Breast epithelium (tissue), 4 donors: ENCODE results near the gene BIN1. TPM values are rescaled to one million over a fixed set of nuclear protein-coding genes. Genes with fewer than 3 reads are reported as not detected.

Source experiments
- DNase-seq, 2 donors: peaks; one replicate each; pipeline ENCODE4 v3.0.0-alpha.2; 2019; ENCODE audit warnings: low spot score in 2 of 2
- H3K27ac ChIP-seq, 2 donors: fragments of 200-600 bp; sonication (generic) in 1 of 2; one replicate each; pipeline ENCODE4 v1.5.1; 2016 to 2019; ENCODE audit warnings: mild to moderate bottlenecking in 1 of 2
- H3K27me3 ChIP-seq, 2 donors: fragments of 200-600 bp; sonication (generic) in 1 of 2; one replicate each; pipeline versions ENCODE4 v1.5.1 to v1.6.0; 2017 to 2019; ENCODE audit warnings: control low read depth in 1 of 2, mild to moderate bottlenecking in 1 of 2
- H3K36me3 ChIP-seq: fragments of 200-600 bp; one replicate; pipeline ENCODE4 v1.5.1; 2019
- H3K4me1 ChIP-seq, 2 donors: fragments of 200-600 bp; sonication (generic); one replicate each; pipeline ENCODE4 v1.5.1; 2016 to 2019; ENCODE audit warnings: control low read depth in 1 of 2
- H3K4me3 ChIP-seq, 3 donors: fragments of 200-600 bp; sonication (generic); 1 replicate in 2 of 3; 2 replicates in 1 of 3; pipeline ENCODE4 v1.5.1; 2016 to 2019; ENCODE audit warnings: mild to moderate bottlenecking in 3 of 3, moderate library complexity in 2 of 3
- H3K9me3 ChIP-seq, 2 donors: fragments of 200-600 bp; sonication (generic) in 1 of 2; one replicate each; pipeline ENCODE4 v1.5.1; 2016 to 2019; ENCODE audit warnings: control low read depth in 1 of 2
- CTCF ChIP-seq, 3 donors: fragments of 450-650 bp; IDR thresholded peaks; one replicate each; pipeline ENCODE4 v1.5.1; 2016 to 2017; ENCODE audit warnings: antibody characterized with exemption in 3 of 3, mild to moderate bottlenecking in 3 of 3, moderate library complexity in 3 of 3
- POLR2A ChIP-seq: fragments of 450-650 bp; IDR thresholded peaks from one replicate; pipeline ENCODE4 v1.6.1; 2016; ENCODE audit warnings: antibody characterized with exemption, mild to moderate bottlenecking, moderate library complexity
- POLR2AphosphoS5 ChIP-seq, 3 donors: sonication (generic); formaldehyde crosslinking; IDR thresholded peaks; one replicate each; pipeline ENCODE4 v1.6.1; 2017; ENCODE audit warnings: antibody characterized with exemption in 3 of 3
- intact Hi-C: fragments of 100-400 bp; cut with DNase I; formaldehyde crosslinking; loops from one replicate; pipeline ENCODE4 v1.15.1; 2023; ENCODE audit warnings: low total_unique reads
- total RNA-seq, 3 donors: library from RNA; depleted of rRNA; stranded (reverse); fragments of >200 nt; gene quantifications; one replicate each; pipeline ENCODE4 v1.1.0, GENCODE V29; 2016

Gene BIN1
- total RNA-seq, 3 donors from 2014 or later = 30.1 to 74.4 (median 59.3) TPM

DNA sequence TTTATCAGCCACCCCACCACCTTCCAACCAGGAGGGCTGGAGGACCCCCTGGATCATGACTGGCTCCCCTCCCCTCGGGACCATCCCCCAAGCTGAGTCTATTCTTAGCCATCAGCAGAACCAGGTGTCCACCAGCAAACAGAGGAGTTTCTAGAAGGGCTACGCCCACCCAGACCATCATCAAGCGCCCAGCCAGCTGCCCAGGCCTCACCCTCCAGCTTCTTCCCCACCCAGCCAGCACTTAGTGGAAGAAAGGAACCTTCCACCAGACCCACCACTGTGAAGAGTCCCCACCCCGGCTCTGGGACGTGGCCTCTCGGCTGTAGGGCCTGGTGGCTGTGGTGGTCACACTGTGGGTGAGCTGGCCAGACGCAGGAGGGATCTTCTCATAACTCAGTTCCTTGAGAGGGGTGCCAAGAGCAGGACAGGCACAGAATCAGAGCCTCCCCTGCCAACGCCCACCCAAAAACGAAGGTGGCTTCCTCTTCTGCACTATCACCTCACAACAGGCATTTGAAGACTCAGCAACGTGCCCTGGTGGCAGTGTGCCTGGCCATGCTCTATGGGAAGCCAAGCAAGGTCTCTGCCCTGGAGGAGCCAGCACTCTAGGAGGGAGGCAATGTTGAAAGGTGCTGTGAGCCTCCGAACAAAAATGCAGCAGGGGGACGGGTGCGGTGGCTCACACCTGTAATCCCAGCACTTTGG, 19.0 kb downstream of the BIN1 start:
- no peak for DNase-seq
- intact Hi-C loops = loop anchor here (5.0 kb wide), 1 partner anchor 1084 kb away; no protein-coding TSS in a partner anchor
- peak overlapping the region; percentile 72 to 93 for H3K27ac ChIP-seq
- no peaks in the 10 kb centered on the region for H3K27me3 ChIP-seq
- H3K4me3 ChIP-seq = peak overlapping the region in 2 of 3 donors; percentile 11 to 61
- H3K9me3 ChIP-seq = no peaks in the 10 kb centered on the region
- TF ChIP-seq POLR2A (no peak), POLR2AphosphoS5 (IDR thresholded peaks at IDR 0.05) (no peak), CTCF (IDR thresholded peaks at IDR 0.05) (no peak)
- no peaks in the 10 kb centered on the region for H3K36me3 ChIP-seq
- peaks cover 16% of the 10 kb centered on the region in 2 donors for H3K4me1 ChIP-seq

DNA sequence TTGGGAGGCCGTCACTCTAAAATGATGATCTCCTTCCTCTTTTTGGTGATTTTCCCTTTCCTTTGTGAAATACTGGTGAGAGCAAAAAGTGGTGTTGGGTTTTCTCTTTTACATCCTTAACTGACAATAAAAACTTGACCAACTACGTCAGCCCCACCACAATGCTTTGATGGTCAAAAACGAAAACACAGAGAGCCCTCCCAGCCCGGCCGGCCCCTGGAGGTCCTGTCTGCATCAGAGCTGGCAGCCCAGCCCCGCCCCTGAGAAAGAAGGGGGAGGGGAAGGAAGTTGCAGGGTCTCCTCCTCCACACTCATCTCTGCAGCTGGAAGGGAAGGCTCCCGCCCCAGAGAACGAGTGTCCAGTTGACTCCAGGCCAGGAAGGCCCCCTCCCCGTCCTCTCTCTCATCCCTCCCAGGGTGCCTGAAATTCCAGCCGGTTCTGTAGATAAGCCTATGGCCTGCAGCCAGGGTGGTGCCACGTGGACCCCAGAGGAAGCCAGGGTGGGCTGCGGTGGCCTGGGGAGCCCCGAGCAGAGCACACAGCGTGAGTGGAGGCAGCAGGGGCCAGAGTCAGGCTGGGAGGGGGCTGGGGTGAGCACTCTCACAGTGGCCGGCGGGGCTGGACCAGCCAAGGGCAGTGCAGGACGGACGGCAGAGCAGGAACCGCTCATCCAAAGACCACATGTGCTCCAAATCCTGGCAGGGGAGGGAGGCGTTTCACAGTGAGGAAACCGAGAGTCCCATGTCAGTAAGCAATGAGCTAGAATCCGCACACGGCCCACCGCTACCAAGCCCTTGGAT, 19.8 kb downstream of the BIN1 start:
- H3K36me3 ChIP-seq = no peaks in the 10 kb centered on the region
- peak overlapping the region; percentile 11 to 61 (median 19) for H3K4me3 ChIP-seq
- DNase-seq = peak in 1 of 2 donors; percentile 35
- TF ChIP-seq POLR2A (no peak), POLR2AphosphoS5 (IDR thresholded peaks at IDR 0.05) (peak in 1 of 3 donors; percentile 35)
- H3K4me1 ChIP-seq = peaks cover 16 to 18% of the 10 kb centered on the region in 2 donors
- intact Hi-C loops = loop anchor here (5.0 kb wide), 1 partner anchor 1085 kb away; no protein-coding TSS in a partner anchor
- no peaks in the 10 kb centered on the region for H3K9me3 ChIP-seq
- no peaks in the 10 kb centered on the region for H3K27me3 ChIP-seq
- H3K27ac ChIP-seq = peak overlapping the region; percentile 78 to 93

GRCh38 chr2:127085317-127085681, 21.7 kb downstream of the BIN1 start:
- Histone ChIP-seq H3K4me1 (peaks cover 16 to 25% of the 10 kb centered on the region in 2 donors), H3K36me3 (no peaks in the 10 kb centered on the region), H3K9me3 (no peaks in the 10 kb centered on the region), H3K4me3 (no peak overlapping the region), H3K27ac (peak overlapping the region; percentile 78 to 93), H3K27me3 (no peaks in the 10 kb centered on the region)
- intact Hi-C loops = loop anchor here (5.0 kb wide), 1 partner anchor 1087 kb away; no protein-coding TSS in a partner anchor
- TF ChIP-seq CTCF (IDR thresholded peaks at IDR 0.05) = no peak
- no peak for TF ChIP-seq POLR2AphosphoS5 (IDR thresholded peaks at IDR 0.05)
- no peak for TF ChIP-seq POLR2A
- no peak for DNase-seq

- Histone ChIP-seq H3K27me3 (no peaks in the 10 kb centered on the region), H3K9me3 (no peaks in the 10 kb centered on the region), H3K27ac (peak overlapping the region; percentile 78 to 93), H3K36me3 (no peaks in the 10 kb centered on the region), H3K4me1 (peaks cover 16 to 25% of the 10 kb centered on the region in 2 donors), H3K4me3 (peak overlapping the region in 2 of 3 donors; percentile 18 to 42)
- intact Hi-C loops = loop anchor here (5.0 kb wide), 1 partner anchor 1088 kb away; no protein-coding TSS in a partner anchor
- DNase-seq = no peak
- TF ChIP-seq POLR2A = no peak
- no peak for TF ChIP-seq CTCF (IDR thresholded peaks at IDR 0.05)
- no peak for TF ChIP-seq POLR2AphosphoS5 (IDR thresholded peaks at IDR 0.05)
These were observed 22.2 kb downstream of the BIN1 start for GRCh38 chr2:127084611-127085316.

- DNase-seq = peak; percentile 71 to 81
- intact Hi-C loops = no loop called here
- Histone ChIP-seq H3K27me3 (no peaks in the 10 kb centered on the region), H3K36me3 (no peaks in the 10 kb centered on the region), H3K27ac (peak overlapping the region; percentile 78 to 93), H3K9me3 (no peaks in the 10 kb centered on the region), H3K4me1 (peaks cover 16 to 25% of the 10 kb centered on the region in 2 donors), H3K4me3 (peak overlapping the region in 2 of 3 donors; percentile 18 to 42)
- TF ChIP-seq CTCF (IDR thresholded peaks at IDR 0.05) = peak in 2 of 3 donors; percentile 10 to 45
- no peak for TF ChIP-seq POLR2A
- peak; percentile 72 to 97 (median 83) for TF ChIP-seq POLR2AphosphoS5 (IDR thresholded peaks at IDR 0.05)
These were observed 23.0 kb downstream of the BIN1 start for GRCh38 chr2:127083819-127084503.
